Activated CD8-positive, alpha-beta memory T cell treated with anti-CD3 and anti-CD28 coated beads, Interleukin-2, amount 50 U/mL, for 4 hours (primary cell): Measurements from ENCODE around the gene PLEKHA6.

ENCODE experiments used
- DNase-seq: peaks from one replicate; pipeline ENCODE4 v3.0.0-alpha.2; 2020

Gene PLEKHA6

GRCh38 chr1:204353213-204353910, 6.4 kb downstream of the PLEKHA6 start:
- DNase-seq, result no peak

GRCh38 chr1:204350857-204351573, 8.7 kb downstream of the PLEKHA6 start:
- no peak for DNase-seq

- no peak for DNase-seq
These were observed 9.4 kb downstream of the PLEKHA6 start for GRCh38 chr1:204350312-204350711.

DNA sequence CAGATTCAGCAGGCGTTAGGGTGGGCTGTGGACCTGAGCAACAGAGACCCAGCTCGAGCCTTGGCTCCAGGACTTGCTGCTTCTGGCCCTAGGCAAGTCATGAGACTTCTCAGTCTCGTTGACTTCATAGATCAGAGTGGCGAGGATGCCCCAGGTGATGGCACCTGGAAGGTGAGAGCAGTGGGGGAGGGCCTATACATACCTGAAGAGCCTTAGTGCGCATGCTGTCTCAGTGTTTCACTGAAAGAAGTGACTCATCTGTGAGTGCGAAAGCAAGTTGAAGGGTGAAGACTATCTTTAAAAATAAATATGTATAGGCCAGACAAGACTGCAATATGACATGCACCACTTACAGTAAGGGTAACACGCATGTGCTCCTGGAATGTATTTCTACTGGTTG, 10.1 kb downstream of the PLEKHA6 start:
- no peak for DNase-seq

GRCh38 chr1:204348722-204349121, 11.0 kb downstream of the PLEKHA6 start:
- DNase-seq, result no peak

DNA sequence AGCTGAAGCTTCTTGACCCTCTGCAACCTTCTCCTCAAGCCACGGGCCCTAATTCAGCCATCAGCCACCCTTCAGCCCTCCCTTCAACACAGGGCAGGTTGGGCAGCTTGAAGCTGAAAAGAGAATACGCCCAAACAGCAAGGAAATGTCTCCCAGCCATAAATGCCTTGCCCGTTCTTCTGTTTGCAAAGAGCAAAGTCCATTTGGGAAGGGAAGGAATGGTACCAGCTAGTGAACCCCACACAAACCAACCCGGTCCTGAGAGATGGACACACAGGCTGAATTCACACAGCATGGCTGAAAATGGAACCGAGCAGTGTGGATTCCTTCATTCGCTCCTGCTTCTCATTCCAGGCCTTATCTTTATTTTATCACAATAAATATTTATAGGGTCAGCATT, 11.5 kb downstream of the PLEKHA6 start:
- no peak for DNase-seq

DNA sequence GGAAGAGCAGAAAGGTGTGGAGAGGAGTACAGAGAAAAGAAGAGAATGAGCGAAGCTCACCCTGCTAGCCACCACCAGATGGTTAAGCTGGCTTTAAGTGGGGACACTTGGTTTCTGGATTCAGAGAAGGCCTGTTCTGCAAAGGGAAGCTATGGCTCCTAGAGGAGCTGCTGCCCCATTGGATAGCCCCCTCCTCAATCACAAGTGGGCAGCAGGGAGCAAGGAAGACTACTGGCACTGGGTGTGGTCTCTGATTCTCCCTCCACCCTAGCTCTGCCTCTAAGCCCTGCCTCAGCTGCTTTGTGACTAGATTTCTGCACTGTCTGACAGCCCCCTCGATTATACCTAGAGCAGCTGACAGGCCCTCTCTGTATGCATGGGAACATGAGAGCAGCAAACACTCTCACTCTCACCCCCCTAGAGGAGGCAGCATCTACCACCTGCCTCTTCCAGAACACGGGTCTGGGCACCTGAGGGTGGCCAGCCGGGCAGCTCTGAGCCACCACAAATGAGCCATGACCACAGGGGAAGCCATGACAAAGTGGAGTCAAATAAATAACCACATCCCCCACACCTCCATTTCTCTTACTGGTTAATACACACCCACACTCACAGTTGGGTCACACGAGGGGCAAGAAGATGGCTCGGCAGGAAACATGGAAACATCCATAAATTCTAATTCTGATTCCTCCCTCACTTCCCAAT, 13.6 kb downstream of the PLEKHA6 start:
- DNase-seq, result no peak

DNA sequence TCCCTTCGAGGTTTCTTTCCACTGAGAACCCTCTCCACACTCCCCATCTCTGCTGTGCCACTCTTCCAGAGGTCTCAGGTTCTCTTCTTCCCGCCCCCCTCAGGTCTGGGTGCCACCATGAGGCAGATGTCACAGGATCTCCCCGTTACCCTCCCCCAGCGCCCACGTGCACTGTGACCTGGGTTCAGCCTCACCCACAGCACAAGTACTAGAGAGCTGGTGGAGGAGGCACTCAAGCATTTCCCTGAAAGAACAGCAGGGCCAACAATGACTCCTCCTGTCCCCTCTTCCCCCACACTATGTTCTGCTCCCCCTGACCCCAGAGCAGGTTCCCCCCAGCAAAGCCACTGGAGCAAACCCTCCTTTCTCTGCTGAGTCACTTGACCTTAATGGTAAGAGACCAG, 14.3 kb downstream of the PLEKHA6 start:
- no peak for DNase-seq

GRCh38 chr1:204344665-204345355, 14.9 kb downstream of the PLEKHA6 start:
- DNase-seq, result no peak

DNA sequence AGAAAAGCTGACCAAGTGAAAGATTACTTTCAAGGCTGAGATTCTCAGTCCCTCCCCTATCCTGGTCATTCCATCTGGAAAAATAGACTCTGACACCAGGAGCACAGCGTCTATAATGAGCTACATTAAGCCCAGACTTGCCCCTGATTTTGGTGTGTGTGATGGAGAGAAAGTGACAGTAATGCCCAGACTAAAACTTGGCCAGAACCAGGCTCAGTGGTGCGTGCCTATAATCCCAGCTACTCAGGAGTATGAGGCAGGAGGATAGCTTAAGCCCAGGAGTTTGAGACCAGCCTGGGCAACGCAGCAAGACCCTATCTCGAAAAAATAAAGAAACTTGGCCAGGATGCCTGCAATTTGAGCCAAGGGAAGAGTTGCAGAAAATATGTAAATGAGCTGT, 15.9 kb downstream of the PLEKHA6 start:
- no peak for DNase-seq

DNA sequence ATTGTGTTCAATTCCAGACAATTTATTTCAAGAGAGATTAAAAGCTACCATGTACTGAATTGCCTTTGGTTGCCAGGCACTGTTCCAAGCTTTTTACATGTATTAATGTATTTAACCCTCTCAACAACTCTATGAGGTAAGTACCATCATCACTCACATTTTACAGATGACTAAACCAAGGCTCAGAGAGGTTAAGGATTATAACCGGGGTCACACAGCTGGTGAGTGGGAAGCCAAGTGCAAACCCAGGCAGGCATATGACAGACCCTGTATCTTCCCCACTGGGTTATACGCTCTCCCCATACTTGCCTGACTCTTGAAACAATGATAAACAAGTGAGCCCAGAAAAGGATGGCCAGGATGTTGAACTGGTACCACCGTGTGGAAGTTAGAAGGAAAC, 16.5 kb downstream of the PLEKHA6 start:
- no peak for DNase-seq

GRCh38 chr1:204342310-204342709, 17.4 kb downstream of the PLEKHA6 start:
- DNase-seq, result no peak

DNA sequence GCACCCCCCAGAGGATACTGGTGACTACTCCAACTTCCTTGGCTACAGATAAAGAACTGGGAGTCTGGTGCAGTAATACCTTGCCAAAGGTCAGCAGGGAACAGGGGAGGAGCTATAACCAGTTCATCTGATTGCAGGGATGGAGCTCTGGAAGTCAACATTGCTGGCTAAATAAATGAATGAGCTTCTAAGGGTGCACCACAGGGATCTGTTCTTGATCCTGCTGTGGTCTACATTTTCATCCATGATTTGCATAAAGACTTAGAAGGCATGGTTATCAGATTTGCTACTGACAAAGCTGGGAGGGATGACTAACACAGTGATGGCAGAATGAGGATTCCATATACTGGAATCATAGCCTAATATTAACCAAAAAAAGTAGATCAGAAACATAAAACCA, 18.3 kb downstream of the PLEKHA6 start:
- no peak for DNase-seq

DNA sequence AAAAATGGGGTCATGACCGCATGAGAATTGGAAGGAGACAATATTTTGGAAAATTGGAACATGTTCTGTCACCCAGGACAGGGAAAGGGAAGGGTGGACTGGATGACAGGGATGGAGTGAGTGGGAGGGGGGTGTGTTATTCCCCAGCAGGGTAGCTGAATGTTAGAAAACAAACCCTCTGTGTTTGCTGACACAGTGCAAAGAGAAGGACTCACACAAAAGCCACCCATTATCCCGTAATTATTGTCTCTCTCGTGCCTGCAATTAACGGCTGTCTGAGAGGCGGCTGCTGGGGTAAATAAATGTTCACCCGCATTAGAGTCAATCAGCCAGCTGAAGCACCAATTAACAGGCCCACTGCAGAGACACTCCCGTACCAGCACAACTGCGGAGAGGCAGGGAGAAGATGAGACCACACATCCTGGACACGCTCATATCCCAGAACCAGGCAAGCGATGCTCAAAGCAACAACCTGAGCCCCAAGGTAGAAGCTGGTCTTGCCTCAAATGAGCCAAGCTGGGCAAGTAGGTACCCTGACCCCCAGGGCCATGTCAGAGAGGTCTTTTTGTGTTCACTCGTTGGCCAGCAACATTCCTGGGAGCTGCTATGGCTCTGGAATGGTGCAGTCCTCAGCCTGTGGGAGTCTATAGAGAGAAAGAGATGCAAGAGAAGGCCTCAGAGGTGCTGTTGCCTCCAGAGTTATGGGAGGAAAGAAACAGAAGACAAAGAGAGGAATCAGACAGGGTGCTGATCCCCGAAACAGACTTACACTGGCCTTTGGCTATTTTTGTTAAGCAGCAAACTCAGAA, 19.4 kb downstream of the PLEKHA6 start:
- no peak for DNase-seq

DNA sequence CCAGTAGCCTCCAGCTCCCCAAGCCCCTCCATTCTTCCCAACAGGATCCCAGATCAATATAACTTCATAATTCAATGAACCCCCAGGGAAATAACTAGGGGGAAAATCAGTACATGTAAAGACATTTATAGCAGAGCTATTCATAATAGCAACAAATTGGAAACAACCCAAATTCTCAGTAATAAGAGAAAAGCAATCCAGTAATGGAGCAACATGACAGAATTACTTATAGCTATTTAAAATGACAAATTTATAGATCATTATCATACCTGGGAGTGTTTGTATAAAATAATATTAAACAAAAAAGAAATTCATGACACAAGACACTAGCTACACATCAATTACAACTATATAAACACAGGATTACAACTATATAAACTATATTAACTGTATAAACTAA, 20.2 kb downstream of the PLEKHA6 start:
- DNase-seq, result no peak

DNA sequence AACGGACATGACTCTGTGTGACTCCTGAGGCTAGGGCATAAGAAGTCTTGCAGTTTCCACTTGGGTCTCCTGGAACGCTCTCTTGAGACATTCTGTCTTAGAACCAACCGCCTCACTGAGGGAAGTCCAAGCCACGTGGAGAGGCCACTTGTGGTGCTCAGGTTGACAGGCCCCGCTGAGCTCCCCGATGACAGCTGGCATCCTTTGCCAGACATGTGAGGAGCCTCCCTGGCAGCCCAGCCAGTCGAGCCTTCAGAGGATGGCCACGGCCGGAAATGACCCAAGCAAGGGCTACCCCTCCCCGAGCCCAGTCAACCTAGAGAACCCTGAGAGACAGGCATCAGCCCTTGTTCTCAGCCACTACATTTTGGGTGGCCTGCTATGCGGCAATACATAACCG, 20.7 kb downstream of the PLEKHA6 start:
- no peak for DNase-seq

- DNase-seq, result no peak
These were observed 21.4 kb downstream of the PLEKHA6 start for GRCh38 chr1:204338360-204338759.

GRCh38 chr1:204337583-204337982, 22.1 kb downstream of the PLEKHA6 start:
- DNase-seq, result no peak

DNA sequence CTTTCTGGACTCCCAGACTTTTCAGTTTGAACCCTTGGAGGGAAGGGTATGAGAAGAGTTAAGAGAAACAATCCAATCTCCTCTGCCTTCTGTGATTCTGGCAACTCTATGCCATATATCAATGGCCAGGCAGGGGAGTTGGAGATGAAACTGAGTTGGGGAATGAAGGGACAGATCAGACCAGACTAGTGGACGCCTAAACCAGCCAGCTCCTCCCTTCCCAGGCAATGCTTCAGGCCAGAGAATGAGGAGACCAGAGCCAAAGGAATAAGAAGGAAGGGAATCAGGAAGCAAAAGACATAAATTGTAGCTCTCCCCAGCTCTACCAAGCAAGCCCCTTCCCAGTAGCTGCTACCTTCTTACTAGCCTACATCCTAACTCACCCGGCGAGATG, 22.7 kb downstream of the PLEKHA6 start:
- DNase-seq, result no peak

- no peak for DNase-seq
These were observed 23.2 kb downstream of the PLEKHA6 start for GRCh38 chr1:204336421-204337035.

- DNase-seq, result no peak
These were observed 24.2 kb downstream of the PLEKHA6 start for GRCh38 chr1:204335533-204335932.

DNA sequence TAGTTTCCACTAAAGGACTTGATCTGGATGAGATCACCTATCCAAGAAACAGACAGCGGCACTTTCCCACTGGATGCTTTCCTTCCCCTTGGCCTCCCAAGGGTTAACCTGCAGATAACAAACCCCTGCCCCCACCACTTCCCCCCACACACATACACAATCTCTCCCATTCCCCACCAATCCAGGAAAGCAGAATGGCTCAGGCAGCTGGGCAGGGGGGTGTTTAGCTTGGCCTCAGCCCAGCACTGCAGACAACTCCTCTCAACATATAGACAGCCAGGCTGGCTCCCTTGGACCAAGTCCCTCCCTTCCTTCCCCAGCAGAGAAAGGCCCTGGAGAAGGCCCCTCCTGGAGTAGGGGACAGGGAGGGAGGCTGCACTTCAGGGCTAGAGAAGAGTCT, 24.6 kb downstream of the PLEKHA6 start:
- no peak for DNase-seq
